HEK293 (cell line): ENCODE measurements around the gene CIROP.

Source experiments
- CTCF ChIA-PET: fragments of 350-600 bp; formaldehyde crosslinking; extraction: SDS; loops from one replicate; lab custom pipeline; 2021; ENCODE audit warnings: antibody characterized with exemption; lab: Yijun Ruan, JAX
- POLR2A ChIA-PET: fragments of 300-600 bp; formaldehyde crosslinking; extraction: SDS; loops from one replicate; lab custom pipeline; 2020; ENCODE audit warnings: antibody characterized with exemption, inconsistent platforms; lab: Yijun Ruan, JAX
- H3K27ac ChIP-seq: fragments of 200-500 bp; sonication (Bioruptor generic); 2 replicates; pipeline ENCODE4 v1.5.1; 2014; ENCODE audit warnings: low read depth, low read length, control low read depth, inconsistent platforms; ENCODE audit errors: extremely low read depth
- H3K36me3 ChIP-seq, 2 experiments: fragments of 200-500 bp in 1 of 2; sonication (Bioruptor generic) in 1 of 2; 1 replicate in 1 of 2; 2 replicates in 1 of 2; pipeline ENCODE4 v1.5.1; 2014 to 2017; ENCODE audit warnings: inconsistent platforms in 2 of 2, low read length in 2 of 2; ENCODE audit not compliant: control insufficient read depth in 2 of 2, insufficient read depth in 1 of 2
- H3K4me1 ChIP-seq: fragments of 200-500 bp; sonication (Bioruptor generic); 2 replicates; pipeline ENCODE4 v1.5.1; 2014; ENCODE audit warnings: mild to moderate bottlenecking, low read length, inconsistent platforms; ENCODE audit not compliant: control insufficient read depth, insufficient read depth
- H3K4me3 ChIP-seq: 2 replicates; pipeline ENCODE4 v1.5.1; 2011; ENCODE audit warnings: low read depth, mild to moderate bottlenecking, control low read depth, low read length, moderate library complexity
- H3K9me3 ChIP-seq: fragments of 200-500 bp; sonication (Bioruptor generic); 2 replicates; pipeline ENCODE4 v1.5.1; 2014; ENCODE audit warnings: low read depth, low read length, inconsistent platforms; ENCODE audit not compliant: control insufficient read depth, insufficient read depth
- HIC1 ChIP-seq: fragments of 450-650 bp; formaldehyde crosslinking; IDR thresholded peaks from 2 replicates; pipeline ENCODE4 v1.5.1; 2016; ENCODE audit warnings: missing biosample characterization, missing genetic modification characterization
- MEIS1 ChIP-seq: sonication (generic); formaldehyde crosslinking; IDR thresholded peaks from 2 replicates; pipeline ENCODE4 v1.8.1; 2022; ENCODE audit warnings: missing genetic modification reagents, mild to moderate bottlenecking, borderline replicate concordance
- MYNN ChIP-seq: fragments of 450-650 bp; formaldehyde crosslinking; IDR thresholded peaks from 2 replicates; pipeline ENCODE4 v1.5.1; 2016; ENCODE audit warnings: missing biosample characterization, missing genetic modification characterization, borderline replicate concordance
- OSR2 ChIP-seq: fragments of 450-650 bp; formaldehyde crosslinking; IDR thresholded peaks from 2 replicates; pipeline ENCODE4 v1.5.1; 2016; ENCODE audit warnings: missing biosample characterization, missing genetic modification characterization
- PBX3 ChIP-seq: sonication (generic); formaldehyde crosslinking; IDR thresholded peaks from 2 replicates; pipeline ENCODE4 v1.8.1; 2022; ENCODE audit warnings: mild to moderate bottlenecking, moderate library complexity, missing genetic modification reagents
- ZBTB17 ChIP-seq: fragments of 450-650 bp; formaldehyde crosslinking; IDR thresholded peaks from 2 replicates; pipeline ENCODE4 v1.5.1; 2016; ENCODE audit warnings: missing biosample characterization, missing genetic modification characterization
- ZNF146 ChIP-seq: fragments of 450-650 bp; formaldehyde crosslinking; IDR thresholded peaks from 2 replicates; pipeline ENCODE4 v1.5.1; 2016; ENCODE audit warnings: missing biosample characterization, missing genetic modification characterization
- ZNF148 ChIP-seq: fragments of 450-650 bp; formaldehyde crosslinking; IDR thresholded peaks from 2 replicates; pipeline ENCODE4 v1.5.0; 2017; ENCODE audit warnings: missing biosample characterization, missing genetic modification characterization, borderline replicate concordance
- ZNF184 ChIP-seq: fragments of 450-650 bp; IDR thresholded peaks from 2 replicates; pipeline ENCODE4 v1.5.1; 2018; ENCODE audit warnings: missing biosample characterization, mild to moderate bottlenecking, missing genetic modification characterization
- ZNF2 ChIP-seq: fragments of 450-650 bp; formaldehyde crosslinking; IDR thresholded peaks from 2 replicates; pipeline ENCODE4 v1.5.1; 2016; ENCODE audit warnings: missing biosample characterization, missing genetic modification characterization
- ZNF211 ChIP-seq: fragments of 450-650 bp; formaldehyde crosslinking; IDR thresholded peaks from 2 replicates; pipeline ENCODE4 v1.5.1; 2016; ENCODE audit warnings: low read depth, missing biosample characterization, missing genetic modification characterization
- ZNF221 ChIP-seq: fragments of 450-650 bp; formaldehyde crosslinking; IDR thresholded peaks from 2 replicates; pipeline ENCODE4 v1.5.1; 2017; ENCODE audit warnings: missing biosample characterization, missing genetic modification characterization, borderline replicate concordance
- ZNF239 ChIP-seq: fragments of 450-650 bp; formaldehyde crosslinking; IDR thresholded peaks from 2 replicates; pipeline ENCODE4 v1.5.1; 2016; ENCODE audit warnings: missing biosample characterization, missing genetic modification characterization
- ZNF302 ChIP-seq: fragments of 450-650 bp; formaldehyde crosslinking; IDR thresholded peaks from 2 replicates; pipeline ENCODE4 v1.5.1; 2016; ENCODE audit warnings: missing biosample characterization, missing genetic modification characterization, low read depth
- ZNF341 ChIP-seq: fragments of 450-650 bp; formaldehyde crosslinking; IDR thresholded peaks from 2 replicates; pipeline ENCODE4; 2016; ENCODE audit warnings: low read depth, missing biosample characterization, missing genetic modification characterization
- ZNF513 ChIP-seq: fragments of 450-650 bp; IDR thresholded peaks from 2 replicates; pipeline ENCODE4 v1.5.1; 2018; ENCODE audit warnings: missing biosample characterization, missing genetic modification characterization
- ZNF521 ChIP-seq: fragments of 450-650 bp; formaldehyde crosslinking; IDR thresholded peaks from 2 replicates; pipeline ENCODE4 v1.5.1; 2017; ENCODE audit warnings: missing biosample characterization, mild to moderate bottlenecking, missing genetic modification characterization
- ZNF561 ChIP-seq: fragments of 450-650 bp; IDR thresholded peaks from 2 replicates; pipeline ENCODE4 v1.5.1; 2018; ENCODE audit warnings: missing biosample characterization, missing genetic modification characterization, borderline replicate concordance
- ZNF670 ChIP-seq: fragments of 450-650 bp; formaldehyde crosslinking; IDR thresholded peaks from 2 replicates; pipeline ENCODE4 v1.5.1; 2016; ENCODE audit warnings: missing biosample characterization, missing genetic modification characterization, low read depth
- ZNF692 ChIP-seq: fragments of 450-650 bp; formaldehyde crosslinking; IDR thresholded peaks from 2 replicates; pipeline ENCODE4 v1.5.1; 2016; ENCODE audit warnings: missing biosample characterization, missing genetic modification characterization
- ZSCAN18 ChIP-seq: fragments of 450-650 bp; formaldehyde crosslinking; IDR thresholded peaks from 2 replicates; pipeline ENCODE4 v1.5.1; 2016; ENCODE audit warnings: missing biosample characterization, missing genetic modification characterization

CIROP gene

GRCh38 chr14:23086565-23086964, 18.2 kb downstream of the CIROP start:
- H3K4me3 ChIP-seq: no peak overlapping the region
- no peaks in the 10 kb centered on the region for H3K9me3 ChIP-seq
- H3K4me1 ChIP-seq: no peaks in the 10 kb centered on the region
- POLR2A ChIA-PET: interaction anchor here (3.1 kb wide), 1 partner anchor 15 kb away, joined by 7 read pairs; no protein-coding TSS in a partner anchor
- CTCF ChIA-PET: interaction anchor here (0.8 to 2.0 kb wide), 3 partner anchors 10 to 18 kb away, joined by 3 to 14 read pairs (median 12); no protein-coding TSS in a partner anchor
- TF ChIP-seq ZNF146 (tag by site-specific recombination): no peak
- no peak for TF ChIP-seq OSR2 (tag by site-specific recombination)
- TF ChIP-seq ZNF184 (tag by site-specific recombination): no peak
- no peak for TF ChIP-seq ZNF221
- no peak for TF ChIP-seq ZNF2 (tag by site-specific recombination)
- no peak for TF ChIP-seq ZSCAN18
- no peak for TF ChIP-seq ZNF211
- TF ChIP-seq ZNF513 (tag by site-specific recombination): no peak
- no peak for TF ChIP-seq ZBTB17 (tag by site-specific recombination)
- TF ChIP-seq HIC1 (tag by site-specific recombination): no peak
- no peak for TF ChIP-seq ZNF302 (tag by site-specific recombination)
- TF ChIP-seq ZNF341 (tag by site-specific recombination): no peak
- TF ChIP-seq MYNN (tag by site-specific recombination): no peak
- no peak for TF ChIP-seq ZNF521
- TF ChIP-seq MEIS1 (CRISPR knock-in tag): no peak
- no peak for TF ChIP-seq ZNF692 (tag by site-specific recombination)
- TF ChIP-seq ZNF670 (tag by site-specific recombination): no peak
- H3K27ac ChIP-seq: no peak overlapping the region
- H3K36me3 ChIP-seq: peaks cover 85% of the 10 kb centered on the region in 2 experiments

- Histone ChIP-seq H3K36me3 (peaks cover 86 to 87% of the 10 kb centered on the region in 2 experiments), H3K4me3 (no peak overlapping the region), H3K9me3 (no peaks in the 10 kb centered on the region), H3K4me1 (no peaks in the 10 kb centered on the region), H3K27ac (no peak overlapping the region)
- ChIA-PET POLR2A (interaction anchor here (0.7 to 3.1 kb wide), 3 partner anchors 9 to 18 kb away, joined by 3 to 7 read pairs (median 7); partner anchors contain the start of genes ACIN1 and C14orf119), CTCF (interaction anchor here (0.6 to 2.0 kb wide), 5 partner anchors 9 to 109 kb away, joined by 3 to 14 read pairs (median 5); no protein-coding TSS in a partner anchor)
- TF ChIP-seq PBX3 (no peak), ZNF148 (no peak), ZNF561 (tag by site-specific recombination) (no peak), ZSCAN18 (no peak), ZNF239 (tag by site-specific recombination) (no peak)
Measured at GRCh38 chr14:23085458-23085857, 19.3 kb downstream of the CIROP start.
